Erythroblast (primary cell): ENCODE data around the gene CHID1.

Source experiments
- GATA1 ChIP-seq: IDR thresholded peaks from 2 replicates; pipeline ENCODE4 v1.6.1; 2011; ENCODE audit warnings: low read depth, mild to moderate bottlenecking, control low read depth, low read length, moderate library complexity
- POLR2A ChIP-seq: IDR thresholded peaks from 2 replicates; pipeline ENCODE4 v1.6.1; 2011; ENCODE audit warnings: mild to moderate bottlenecking, low read length

GRCh38 chr11:855796-856195, 54.8 kb downstream of the CHID1 start:
- TF ChIP-seq POLR2A (no peak), GATA1 (no peak)
